Muscle layer of duodenum (tissue), 2 donors: Measurements from ENCODE around the gene NOL3.

Experiments used
- H3K27ac ChIP-seq: one replicate; pipeline ENCODE4 v1.7.0; 2013; ENCODE audit warnings: mild to moderate bottlenecking, low read length
- H3K27me3 ChIP-seq: one replicate; pipeline ENCODE4 v1.7.0; 2013; ENCODE audit warnings: low read depth, mild to moderate bottlenecking, control low read depth, low read length
- H3K36me3 ChIP-seq, 2 donors: one replicate each; pipeline ENCODE4 v1.7.0; 2013; ENCODE audit warnings: low read length in 2 of 2, control low read depth in 1 of 2, mild to moderate bottlenecking in 1 of 2; ENCODE audit not compliant: insufficient read depth in 2 of 2, control insufficient read depth in 1 of 2
- H3K4me1 ChIP-seq, 2 donors: one replicate each; pipeline ENCODE4 v1.7.0; 2013; ENCODE audit warnings: low read length in 2 of 2, mild to moderate bottlenecking in 2 of 2, control low read depth in 1 of 2, moderate library complexity in 1 of 2; ENCODE audit not compliant: insufficient read depth in 2 of 2, control insufficient read depth in 1 of 2
- H3K4me3 ChIP-seq, 2 donors: one replicate each; pipeline ENCODE4 v1.7.0; 2013; ENCODE audit warnings: low read length in 2 of 2, low read depth in 1 of 2, mild to moderate bottlenecking in 1 of 2
- H3K9me3 ChIP-seq, 2 donors: one replicate each; pipeline ENCODE4 v1.7.0; 2013; ENCODE audit warnings: low read length in 2 of 2, control low read depth in 1 of 2, mild to moderate bottlenecking in 1 of 2; ENCODE audit not compliant: control insufficient read depth in 1 of 2
- donor health status: healthy.

Gene NOL3

GRCh38 chr16:67213197-67214019 lies 43.1 kb downstream of the NOL3 start:
- no peak overlapping the region for H3K4me3 ChIP-seq
- peaks cover 4 to 5% of the 10 kb centered on the region in 2 donors for H3K36me3 ChIP-seq
- H3K27me3 ChIP-seq, result no peaks in the 10 kb centered on the region
- H3K27ac ChIP-seq, result no peak overlapping the region
- H3K9me3 ChIP-seq, result no peaks in the 10 kb centered on the region
- peaks cover 0 to 12% of the 10 kb centered on the region in 2 donors for H3K4me1 ChIP-seq

- Histone ChIP-seq H3K27me3 (no peaks in the 10 kb centered on the region), H3K9me3 (no peaks in the 10 kb centered on the region), H3K27ac (no peak overlapping the region), H3K4me3 (no peak overlapping the region), H3K4me1 (peaks cover 0 to 12% of the 10 kb centered on the region in 2 donors), H3K36me3 (peaks cover 4 to 5% of the 10 kb centered on the region in 2 donors)
These were observed 45.4 kb downstream of the NOL3 start for GRCh38 chr16:67215706-67216105.

- Histone ChIP-seq H3K36me3 (peaks cover 0 to 5% of the 10 kb centered on the region in 2 donors), H3K27ac (no peak overlapping the region)
These were observed 46.5 kb downstream of the NOL3 start for GRCh38 chr16:67216612-67217490.

GRCh38 chr16:67223992-67224391 lies 53.7 kb downstream of the NOL3 start:
- Histone ChIP-seq H3K36me3 (peaks cover 6 to 17% of the 10 kb centered on the region in 2 donors), H3K9me3 (no peaks in the 10 kb centered on the region), H3K27me3 (no peaks in the 10 kb centered on the region), H3K27ac (no peak overlapping the region), H3K4me3 (no peak overlapping the region), H3K4me1 (peaks cover 8 to 30% of the 10 kb centered on the region in 2 donors)

More at GRCh38 chr16:67216612-67217490, 46.5 kb downstream of the NOL3 start:
- H3K4me1 ChIP-seq, result peaks cover 0 to 12% of the 10 kb centered on the region in 2 donors
- H3K27me3 ChIP-seq, result no peaks in the 10 kb centered on the region
- no peak overlapping the region for H3K4me3 ChIP-seq
- H3K9me3 ChIP-seq, result no peaks in the 10 kb centered on the region
